Fibroblast of the aortic adventitia (primary cell): Measurements from ENCODE around the gene JAZF1. TPM values are rescaled to one million over a fixed set of nuclear protein-coding genes. Genes with fewer than 3 reads are reported as not detected.

Experiments used
- DNase-seq: peaks from one replicate; pipeline ENCODE4 v3.0.0-alpha.2; 2010; ENCODE audit warnings: low read depth
- H3K4me3 ChIP-seq: 2 replicates; pipeline ENCODE4 v1.5.1; 2011; ENCODE audit warnings: low read depth, mild to moderate bottlenecking, control low read depth, low read length, moderate library complexity
- CTCF ChIP-seq: IDR thresholded peaks from 2 replicates; pipeline ENCODE4 v1.5.1; 2011; ENCODE audit warnings: mild to moderate bottlenecking, low read length, control low read depth, inconsistent platforms; ENCODE audit not compliant: insufficient read depth
- total RNA-seq: library from RNA; depleted of rRNA; stranded (reverse); fragments of >200 nt; gene quantifications from 2 replicates; pipeline ENCODE4 v1.2.3, GENCODE V29; 2012; ENCODE audit warnings: low replicate concordance

JAZF1 gene
- total RNA-seq, 1 donor = 8.3 TPM

- no peak for DNase-seq
- no peak overlapping the region for H3K4me3 ChIP-seq
- no peak for TF ChIP-seq CTCF
Observed at GRCh38 chr7:27870595-27870994, 310.0 kb downstream of the JAZF1 start.

- no peak overlapping the region for H3K4me3 ChIP-seq
- DNase-seq = no peak
- TF ChIP-seq CTCF = no peak
Observed at GRCh38 chr7:27869056-27869455, 311.5 kb downstream of the JAZF1 start.

- no peak for TF ChIP-seq CTCF
- no peak overlapping the region for H3K4me3 ChIP-seq
- DNase-seq = no peak
Observed at GRCh38 chr7:27868131-27868550, 312.5 kb downstream of the JAZF1 start.

- no peak overlapping the region for H3K4me3 ChIP-seq
- no peak for DNase-seq
- TF ChIP-seq CTCF = no peak
Observed at GRCh38 chr7:27866828-27867672, 313.5 kb downstream of the JAZF1 start.

- no peak for DNase-seq
- TF ChIP-seq CTCF = no peak
- no peak overlapping the region for H3K4me3 ChIP-seq
Observed at GRCh38 chr7:27866256-27866655, 314.3 kb downstream of the JAZF1 start.

- H3K4me3 ChIP-seq = no peak overlapping the region
- TF ChIP-seq CTCF = no peak
- DNase-seq = no peak
Observed at GRCh38 chr7:27863880-27864279, 316.7 kb downstream of the JAZF1 start.
